ENCODE data around the gene PRKAG2.
"Not testable (repeated sequence)": the region's sequence is repeated elsewhere in the genome, so short reads cannot be mapped to it uniquely, and the experiment has no call there.

The PRKAG2 gene

GRCh38 chr7:151790095-151790829, 86.7 kb downstream of the PRKAG2 start:
- no peak for DNase-seq
- in situ Hi-C loops (cut with HindIII; ENCODE audit: low pct_ligation_motif_present, low pct_unique_long_range_greater_than_20kb, low sequenced_read_pairs) = no loop called here

DNA sequence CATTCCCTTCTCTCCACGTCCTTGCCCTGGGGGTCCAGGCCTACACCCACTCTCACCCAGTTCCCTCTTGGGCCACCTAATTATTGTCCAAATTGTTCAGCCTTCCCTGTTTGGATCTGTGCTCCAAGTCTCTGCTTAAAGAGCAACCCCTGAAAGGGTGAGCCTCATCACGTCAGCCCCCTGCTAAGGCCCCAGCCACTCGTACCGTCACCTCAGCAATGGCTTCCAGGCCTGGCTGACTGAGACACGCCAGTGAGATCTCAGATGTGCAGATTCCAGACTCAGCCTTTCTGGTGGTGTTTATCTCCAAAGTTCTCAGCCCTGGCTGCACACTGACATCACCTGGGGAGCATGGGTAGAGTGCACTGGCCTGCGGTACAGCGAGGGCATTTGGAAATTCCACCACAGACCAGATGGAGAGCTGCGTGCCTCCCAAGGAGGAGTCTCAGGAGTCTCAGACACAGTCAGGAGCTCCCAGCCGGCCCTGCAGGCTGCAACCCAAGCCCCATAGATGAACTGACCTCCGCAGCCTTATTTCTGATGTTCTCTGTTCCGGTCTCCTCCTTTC, 87.5 kb downstream of the PRKAG2 start:
- DNase-seq = no peak
- in situ Hi-C loops (cut with HindIII; ENCODE audit: low pct_ligation_motif_present, low pct_unique_long_range_greater_than_20kb, low sequenced_read_pairs) = no loop called here

- in situ Hi-C loops (cut with HindIII; ENCODE audit: low pct_ligation_motif_present, low pct_unique_long_range_greater_than_20kb, low sequenced_read_pairs) = no loop called here
These were observed 89.6 kb downstream of the PRKAG2 start for GRCh38 chr7:151787348-151787747.

GRCh38 chr7:151786936-151787335, 90.0 kb downstream of the PRKAG2 start:
- in situ Hi-C loops (cut with HindIII; ENCODE audit: low pct_ligation_motif_present, low pct_unique_long_range_greater_than_20kb, low sequenced_read_pairs) = no loop called here
- DNase-seq = no peak

More at GRCh38 chr7:151787348-151787747, 89.6 kb downstream of the PRKAG2 start:
- no peak for DNase-seq

DNA sequence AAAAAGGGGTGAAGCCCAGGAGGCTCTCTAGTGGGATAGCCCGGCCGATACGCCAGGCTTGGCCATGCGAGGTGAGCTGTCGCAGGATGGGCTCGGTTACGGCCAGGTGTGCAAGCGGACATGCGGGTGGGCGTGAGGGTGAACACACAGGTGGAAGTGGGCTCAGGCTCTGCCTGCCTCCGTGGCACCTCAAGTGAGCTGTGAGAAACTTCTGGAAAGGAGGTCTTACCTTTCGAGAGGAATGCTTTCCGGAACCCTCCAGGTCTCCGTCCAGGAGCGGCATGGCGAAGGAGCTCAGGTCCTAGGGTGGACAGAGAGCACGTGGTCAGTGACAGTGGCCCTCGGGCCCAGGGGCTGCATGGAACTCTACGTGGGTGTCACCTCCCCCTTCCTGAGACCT, 90.7 kb downstream of the PRKAG2 start:
- DNase-seq = no peak
- in situ Hi-C loops (cut with HindIII; ENCODE audit: low pct_ligation_motif_present, low pct_unique_long_range_greater_than_20kb, low sequenced_read_pairs) = no loop called here

DNA sequence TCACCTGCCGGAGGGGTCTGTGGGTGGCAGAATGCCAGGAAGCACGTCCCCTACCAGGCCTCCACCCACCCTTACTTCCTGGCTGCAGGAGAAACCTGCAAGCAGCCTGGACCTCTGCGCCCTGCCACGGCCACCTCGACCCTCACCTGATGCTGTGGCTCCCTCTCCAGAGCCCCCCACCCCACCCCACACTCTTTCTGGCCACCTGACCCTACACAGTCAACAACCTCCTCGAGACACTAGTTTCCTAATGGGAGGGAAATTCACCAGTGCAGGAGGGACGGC, 91.3 kb downstream of the PRKAG2 start:
- no peak for DNase-seq
- in situ Hi-C loops (cut with HindIII; ENCODE audit: low pct_ligation_motif_present, low pct_unique_long_range_greater_than_20kb, low sequenced_read_pairs) = no loop called here

DNA sequence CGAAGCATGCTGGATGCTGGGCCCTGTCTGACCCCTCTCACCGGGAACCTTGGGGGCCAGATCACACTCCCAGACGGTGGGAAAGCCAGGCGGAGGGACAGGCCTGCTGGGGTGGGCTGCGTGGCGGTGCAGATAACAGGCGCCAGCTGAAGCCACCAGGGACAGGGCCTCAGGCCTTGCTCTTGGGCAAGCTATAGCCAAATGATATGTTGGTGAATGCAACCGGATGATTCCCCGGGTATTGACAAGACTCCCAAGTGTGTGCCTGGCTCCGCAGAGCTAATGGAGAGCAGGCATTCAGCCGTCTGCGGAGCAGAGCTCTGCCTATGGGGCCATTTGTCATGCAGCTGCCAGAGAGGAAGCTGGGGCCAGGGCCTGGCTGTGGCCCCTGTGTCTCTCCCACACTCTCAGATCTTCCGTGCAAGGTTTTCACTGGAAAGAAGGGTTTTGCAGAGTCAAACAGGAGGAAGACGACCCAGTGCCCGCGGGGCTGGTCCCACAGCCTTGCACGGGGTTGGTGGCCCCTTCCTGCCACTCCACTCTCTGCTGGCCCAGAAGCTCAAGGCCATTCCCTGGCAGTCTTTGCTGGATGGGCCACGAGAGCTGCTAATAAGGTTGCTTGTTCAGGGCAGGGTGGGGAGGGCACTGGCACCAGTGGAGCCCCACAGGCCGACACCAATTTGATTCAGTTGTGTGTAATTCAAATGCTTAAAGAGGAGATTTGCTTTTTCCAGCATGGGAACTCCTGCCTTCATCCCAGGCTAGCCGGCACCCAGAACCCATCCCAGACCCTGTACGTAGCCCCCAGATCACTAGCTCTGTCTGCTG, 91.8 kb downstream of the PRKAG2 start:
- no peak for DNase-seq
- in situ Hi-C loops (cut with HindIII; ENCODE audit: low pct_ligation_motif_present, low pct_unique_long_range_greater_than_20kb, low sequenced_read_pairs) = no loop called here

- DNase-seq = no peak
- in situ Hi-C loops (cut with HindIII; ENCODE audit: low pct_ligation_motif_present, low pct_unique_long_range_greater_than_20kb, low sequenced_read_pairs) = no loop called here
These were observed 92.8 kb downstream of the PRKAG2 start for GRCh38 chr7:151783958-151784575.

- DNase-seq = peak; percentile 81
- in situ Hi-C loops (cut with HindIII; ENCODE audit: low pct_ligation_motif_present, low pct_unique_long_range_greater_than_20kb, low sequenced_read_pairs) = no loop called here
These were observed 94.1 kb downstream of the PRKAG2 start for GRCh38 chr7:151782598-151783448.

GRCh38 chr7:151782256-151782597, 94.7 kb downstream of the PRKAG2 start:
- DNase-seq; in situ Hi-C loops (cut with HindIII; ENCODE audit: low pct_ligation_motif_present, low pct_unique_long_range_greater_than_20kb, low sequenced_read_pairs): not testable (repeated sequence)

- no peak for DNase-seq
- in situ Hi-C loops (cut with HindIII; ENCODE audit: low pct_ligation_motif_present, low pct_unique_long_range_greater_than_20kb, low sequenced_read_pairs) = no loop called here
These were observed 95.6 kb downstream of the PRKAG2 start for GRCh38 chr7:151781161-151781845.

DNA sequence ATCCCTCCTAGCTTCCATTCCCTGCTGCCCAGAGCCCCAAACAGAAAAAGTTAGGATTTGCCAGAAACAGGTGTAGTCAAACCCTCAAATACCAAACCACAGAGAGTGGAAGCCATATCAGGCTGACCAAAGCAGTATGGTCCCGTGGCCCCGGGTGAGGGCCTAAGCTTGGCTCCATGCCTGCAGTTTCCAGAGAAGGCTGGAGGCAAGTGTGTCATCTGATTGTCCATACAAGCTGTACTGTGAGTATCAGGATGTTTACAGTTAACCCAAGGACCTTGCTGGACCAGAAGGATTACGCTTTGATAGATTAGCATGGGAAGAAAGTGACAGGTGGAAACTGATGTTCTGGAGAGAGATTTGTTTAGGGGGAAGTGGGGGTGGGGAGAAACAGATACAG, 96.3 kb downstream of the PRKAG2 start:
- in situ Hi-C loops (cut with HindIII; ENCODE audit: low pct_ligation_motif_present, low pct_unique_long_range_greater_than_20kb, low sequenced_read_pairs) = no loop called here
- no peak for DNase-seq

- no peak for DNase-seq
- in situ Hi-C loops (cut with HindIII; ENCODE audit: low pct_ligation_motif_present, low pct_unique_long_range_greater_than_20kb, low sequenced_read_pairs) = no loop called here
These were observed 97.2 kb downstream of the PRKAG2 start for GRCh38 chr7:151779678-151780077.

DNA sequence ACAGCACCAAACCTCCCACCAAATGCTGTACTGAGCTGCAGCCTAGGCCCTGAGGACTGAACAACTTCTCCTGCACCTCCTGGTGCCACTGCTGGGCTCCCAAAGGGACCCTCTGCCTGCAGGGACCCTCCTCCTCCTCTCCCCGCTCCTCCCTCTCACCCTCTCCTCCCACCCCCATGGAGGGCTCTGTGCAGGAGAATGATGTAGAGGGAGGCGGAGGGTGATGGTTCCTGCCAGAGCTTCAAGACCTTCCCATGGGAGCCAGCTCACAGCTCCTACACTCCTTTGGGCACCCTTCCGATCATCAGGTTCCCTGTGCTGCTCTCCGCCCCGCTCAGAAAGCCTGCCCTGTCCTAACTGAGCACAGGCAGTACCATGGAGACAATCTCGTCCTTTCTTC, 97.7 kb downstream of the PRKAG2 start:
- DNase-seq = no peak

DNA sequence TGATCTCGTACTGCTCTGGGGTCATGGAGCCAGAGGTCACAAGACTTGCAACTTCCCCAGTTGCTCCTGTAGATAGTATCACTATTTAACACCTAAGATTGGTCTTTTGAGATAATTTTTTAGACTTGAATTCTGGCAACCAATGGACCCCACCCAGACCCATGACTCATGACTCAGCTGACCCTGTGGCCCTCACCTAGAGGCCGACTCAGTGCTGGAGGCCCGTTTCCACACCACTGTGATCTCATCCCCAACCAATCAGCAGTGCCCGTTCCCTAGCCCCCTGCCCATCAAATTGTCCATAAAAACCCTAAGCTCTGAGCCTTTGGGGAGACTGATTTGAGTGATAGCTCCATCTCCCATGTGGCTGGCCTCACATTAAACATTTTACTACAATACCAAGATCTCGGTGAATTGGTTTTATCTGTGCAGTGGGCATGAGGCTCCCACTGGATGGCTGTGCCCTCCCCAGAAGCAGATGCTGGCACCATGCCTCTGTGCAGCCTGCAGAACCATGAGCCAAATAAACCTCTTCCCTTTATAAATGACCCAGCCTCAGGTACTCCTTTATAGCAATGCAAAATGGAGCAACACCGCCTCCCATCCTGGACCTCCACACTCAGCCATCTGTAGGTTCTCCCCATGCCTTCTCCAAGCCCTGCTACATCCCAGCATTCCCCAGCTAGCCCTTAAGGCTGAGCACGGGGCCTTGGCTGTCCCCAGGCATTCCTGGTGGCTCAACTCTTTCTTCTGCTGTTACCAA, 98.8 kb downstream of the PRKAG2 start:
- in situ Hi-C loops (cut with HindIII; ENCODE audit: low pct_ligation_motif_present, low pct_unique_long_range_greater_than_20kb, low sequenced_read_pairs) = no loop called here
- no peak for DNase-seq

More for the DNA sequence above, 97.7 kb downstream of the PRKAG2 start:
- in situ Hi-C loops (cut with HindIII; ENCODE audit: low pct_ligation_motif_present, low pct_unique_long_range_greater_than_20kb, low sequenced_read_pairs) = no loop called here

- no peak for DNase-seq
- in situ Hi-C loops (cut with HindIII; ENCODE audit: low pct_ligation_motif_present, low pct_unique_long_range_greater_than_20kb, low sequenced_read_pairs) = no loop called here
These were observed 99.4 kb downstream of the PRKAG2 start for GRCh38 chr7:151777495-151777880.

DNA sequence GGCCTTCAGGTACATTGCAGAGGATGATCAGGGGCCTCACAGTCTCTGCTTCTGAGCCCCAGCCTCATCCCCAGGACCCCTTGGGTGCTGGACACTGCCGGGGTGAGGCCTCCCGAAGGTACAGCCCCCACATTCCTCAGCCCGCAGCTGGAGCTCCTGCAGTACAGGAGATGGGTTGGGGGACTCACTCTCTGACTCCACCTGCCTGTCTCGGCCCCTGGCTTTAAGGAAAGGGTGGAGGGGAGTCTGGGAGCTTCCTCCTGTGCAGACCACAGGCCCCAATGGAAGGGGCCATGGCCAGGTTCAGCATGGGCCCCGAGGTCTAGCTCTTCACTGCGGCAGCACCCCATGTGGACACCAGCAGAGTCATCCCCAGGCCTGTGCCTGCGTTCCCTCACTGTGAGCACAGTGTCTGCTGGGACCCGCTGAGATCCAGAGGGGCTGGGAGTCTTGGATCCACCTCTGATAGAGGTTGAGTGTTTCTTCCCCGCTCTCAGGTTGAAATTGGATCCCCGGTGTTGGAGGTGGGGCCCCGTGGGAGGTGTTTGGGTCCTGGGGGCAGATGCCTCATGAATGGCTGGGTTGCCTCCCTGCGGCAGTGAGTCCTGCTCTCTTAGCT, 99.9 kb downstream of the PRKAG2 start:
- no peak for DNase-seq
- in situ Hi-C loops (cut with HindIII; ENCODE audit: low pct_ligation_motif_present, low pct_unique_long_range_greater_than_20kb, low sequenced_read_pairs) = no loop called here
